ENCODE results near the gene TENT4A. TPM values are rescaled to one million over a fixed set of nuclear protein-coding genes. Genes with fewer than 3 reads are reported as not detected.

TENT4A gene
- total and polyA plus RNA-seq, 4 donors = 4.1 to 37.0 (median 23.0) TPM

DNA sequence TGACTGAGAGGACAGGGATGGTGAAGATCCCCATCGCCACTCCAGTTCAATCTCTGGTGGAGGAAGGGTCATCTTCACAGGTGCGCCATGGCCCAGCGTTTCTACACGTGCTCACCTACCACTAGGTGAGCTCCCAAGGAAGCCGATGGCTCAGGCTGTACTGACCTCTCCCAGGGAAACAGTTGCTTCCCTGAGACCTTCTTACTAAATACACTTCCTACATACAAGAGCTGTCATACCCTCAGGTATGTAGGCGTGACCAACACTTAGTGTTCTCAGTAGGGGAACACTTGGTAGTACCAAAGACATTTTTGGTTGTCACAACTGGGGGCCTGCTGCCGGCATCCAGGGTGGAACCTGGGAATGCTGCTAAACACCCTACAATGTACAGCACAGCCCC lies 75.2 kb downstream of the TENT4A start:
- no peaks in the 10 kb centered on the region for H3K9me3 ChIP-seq (ENCODE audit: control insufficient read depth, low read length)
- no peaks in the 10 kb centered on the region for H3K27me3 ChIP-seq (ENCODE audit: control insufficient read depth in 1 of 2, insufficient read depth in 2 of 2, low read length in 1 of 2)
- no peak overlapping the region for H3K27ac ChIP-seq (ENCODE audit: low read depth in 1 of 2, low read length in 2 of 2)
- DNase-seq = no peak
- intact Hi-C loops (cut with DNase I) = no loop called here
- WGBS, 2 donors = 82 to 99% methylated on average over 7 of the region's 7 CpGs
- no peaks in the 10 kb centered on the region for H3K4me1 ChIP-seq (ENCODE audit: control insufficient read depth in 1 of 2, insufficient read depth in 2 of 2, low read length in 2 of 2)
- H3K36me3 ChIP-seq (ENCODE audit: control insufficient read depth in 1 of 2, insufficient read depth in 2 of 2, low read length in 1 of 2) = no peaks in the 10 kb centered on the region
- no peak overlapping the region for H3K4me3 ChIP-seq (ENCODE audit: low read length in 2 of 2)
- ATAC-seq (ENCODE audit: low FRiP score) = no peak

DNA sequence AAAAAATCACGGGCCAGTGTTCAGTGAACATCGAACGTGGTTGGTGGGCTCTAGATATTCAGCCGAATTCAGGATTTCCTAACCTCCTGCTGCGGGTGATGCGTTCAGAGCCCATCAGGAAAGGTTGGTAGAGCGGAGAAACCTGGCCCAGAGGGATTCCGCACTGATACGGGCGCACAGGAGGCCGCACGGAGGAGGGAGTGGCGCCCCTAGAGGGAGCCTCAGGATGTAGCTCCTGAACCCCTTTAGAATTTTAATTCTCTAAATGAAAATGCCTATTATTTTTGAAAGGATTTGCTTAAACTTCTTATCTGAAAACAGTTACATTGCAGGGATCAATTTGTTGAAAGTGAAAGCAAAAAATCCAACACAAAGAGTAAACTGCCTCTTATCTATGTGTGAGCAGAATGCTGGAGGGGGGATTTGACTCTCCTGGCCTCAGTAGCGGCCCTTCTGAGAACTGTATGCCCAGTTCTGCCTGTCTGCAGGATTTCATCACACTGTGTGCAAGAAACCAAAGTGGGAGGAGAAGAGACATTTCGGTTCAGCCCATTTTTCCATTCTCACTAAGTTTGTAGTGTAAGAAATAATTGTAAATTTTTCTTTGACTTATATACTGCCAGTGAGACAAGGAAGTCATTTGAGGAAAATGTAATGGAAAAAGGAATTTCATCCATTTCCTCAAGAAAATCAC lies 75.9 kb downstream of the TENT4A start:
- no peak overlapping the region for H3K4me3 ChIP-seq (ENCODE audit: low read length in 2 of 2)
- WGBS, 2 donors = 82 to 89% methylated on average over 15 of the region's 15 CpGs
- no peaks in the 10 kb centered on the region for H3K4me1 ChIP-seq (ENCODE audit: control insufficient read depth in 1 of 2, insufficient read depth in 2 of 2, low read length in 2 of 2)
- H3K27me3 ChIP-seq (ENCODE audit: control insufficient read depth in 1 of 2, insufficient read depth in 2 of 2, low read length in 1 of 2) = no peaks in the 10 kb centered on the region
- no peak overlapping the region for H3K27ac ChIP-seq (ENCODE audit: low read depth in 1 of 2, low read length in 2 of 2)
- ATAC-seq (ENCODE audit: low FRiP score) (no peak), DNase-seq (no peak)
- intact Hi-C loops (cut with DNase I) = no loop called here
- H3K9me3 ChIP-seq (ENCODE audit: control insufficient read depth, low read length) = no peaks in the 10 kb centered on the region
- no peaks in the 10 kb centered on the region for H3K36me3 ChIP-seq (ENCODE audit: control insufficient read depth in 1 of 2, insufficient read depth in 2 of 2, low read length in 1 of 2)

- H3K27me3 ChIP-seq (ENCODE audit: control insufficient read depth in 1 of 2, insufficient read depth in 2 of 2, low read length in 1 of 2) = no peaks in the 10 kb centered on the region
- intact Hi-C loops (cut with DNase I) = no loop called here
- no peaks in the 10 kb centered on the region for H3K36me3 ChIP-seq (ENCODE audit: control insufficient read depth in 1 of 2, insufficient read depth in 2 of 2, low read length in 1 of 2)
- no peaks in the 10 kb centered on the region for H3K9me3 ChIP-seq (ENCODE audit: control insufficient read depth, low read length)
- DNase-seq (no peak), ATAC-seq (ENCODE audit: low FRiP score) (no peak)
- 84 to 92% methylated on average over 8 of the region's 8 CpGs for WGBS, 2 donors
- H3K4me1 ChIP-seq (ENCODE audit: control insufficient read depth in 1 of 2, insufficient read depth in 2 of 2, low read length in 2 of 2) = no peaks in the 10 kb centered on the region
- H3K27ac ChIP-seq (ENCODE audit: low read depth in 1 of 2, low read length in 2 of 2) = no peak overlapping the region
- no peak overlapping the region for H3K4me3 ChIP-seq (ENCODE audit: low read length in 2 of 2)
Measured at GRCh38 chr5:6790346-6790865, 77.2 kb downstream of the TENT4A start.

- Histone ChIP-seq H3K9me3 (ENCODE audit: control insufficient read depth, low read length) (no peaks in the 10 kb centered on the region), H3K27me3 (ENCODE audit: control insufficient read depth in 1 of 2, insufficient read depth in 2 of 2, low read length in 1 of 2) (no peaks in the 10 kb centered on the region), H3K4me3 (ENCODE audit: low read length in 2 of 2) (no peak overlapping the region), H3K36me3 (ENCODE audit: control insufficient read depth in 1 of 2, insufficient read depth in 2 of 2, low read length in 1 of 2) (no peaks in the 10 kb centered on the region), H3K4me1 (ENCODE audit: control insufficient read depth in 1 of 2, insufficient read depth in 2 of 2, low read length in 2 of 2) (no peaks in the 10 kb centered on the region), H3K27ac (ENCODE audit: low read depth in 1 of 2, low read length in 2 of 2) (no peak overlapping the region)
- ATAC-seq (ENCODE audit: low FRiP score) (no peak), DNase-seq (no peak)
- WGBS, 2 donors = 59 to 73% methylated on average over 10 of the region's 10 CpGs
- intact Hi-C loops (cut with DNase I) = no loop called here
Measured at GRCh38 chr5:6791031-6791430, 77.8 kb downstream of the TENT4A start.

DNA sequence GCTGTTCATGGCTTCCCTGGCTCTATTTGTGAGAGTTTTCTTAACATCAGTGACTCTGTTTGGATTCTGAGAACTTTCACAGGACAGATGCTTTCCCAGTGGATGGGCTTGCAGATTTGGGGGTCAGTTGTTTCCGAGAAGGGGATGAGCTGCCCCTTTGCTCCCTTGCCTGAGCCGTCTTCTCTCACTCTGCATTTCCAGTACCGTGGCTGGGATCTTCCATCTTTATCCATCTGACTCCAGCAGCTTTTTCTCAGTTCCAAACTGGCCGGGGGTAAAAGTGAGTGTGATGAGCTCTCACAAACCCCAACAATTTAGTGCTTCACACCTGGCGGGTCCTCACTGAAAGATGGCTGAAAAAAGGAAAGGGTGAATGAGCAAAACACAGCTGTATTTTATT lies 79.1 kb downstream of the TENT4A start:
- peaks cover 0 to 2% of the 10 kb centered on the region in 2 donors for H3K36me3 ChIP-seq (ENCODE audit: control insufficient read depth in 1 of 2, insufficient read depth in 2 of 2, low read length in 1 of 2)
- 85 to 90% methylated on average over 5 of the region's 5 CpGs for WGBS, 2 donors
- ATAC-seq (ENCODE audit: low FRiP score) (no peak), DNase-seq (no peak)
- no peaks in the 10 kb centered on the region for H3K9me3 ChIP-seq (ENCODE audit: control insufficient read depth, low read length)
- no peak overlapping the region for H3K27ac ChIP-seq (ENCODE audit: low read depth in 1 of 2, low read length in 2 of 2)
- intact Hi-C loops (cut with DNase I) = no loop called here
- no peaks in the 10 kb centered on the region for H3K4me1 ChIP-seq (ENCODE audit: control insufficient read depth in 1 of 2, insufficient read depth in 2 of 2, low read length in 2 of 2)
- peaks cover 0 to under 1% of the 10 kb centered on the region in 2 donors for H3K27me3 ChIP-seq (ENCODE audit: control insufficient read depth in 1 of 2, insufficient read depth in 2 of 2, low read length in 1 of 2)
- H3K4me3 ChIP-seq (ENCODE audit: low read length in 2 of 2) = no peak overlapping the region

GRCh38 chr5:6792911-6793471 lies 79.8 kb downstream of the TENT4A start:
- ATAC-seq (ENCODE audit: low FRiP score) = no peak
- no peak overlapping the region for H3K4me3 ChIP-seq (ENCODE audit: low read length in 2 of 2)
- no peaks in the 10 kb centered on the region for H3K9me3 ChIP-seq (ENCODE audit: control insufficient read depth, low read length)
- H3K27ac ChIP-seq (ENCODE audit: low read depth in 1 of 2, low read length in 2 of 2) = no peak overlapping the region
- intact Hi-C loops (cut with DNase I) = no loop called here
- peaks cover 0 to 1% of the 10 kb centered on the region in 2 donors for H3K27me3 ChIP-seq (ENCODE audit: control insufficient read depth in 1 of 2, insufficient read depth in 2 of 2, low read length in 1 of 2)
- DNase-seq = no peak
- no peaks in the 10 kb centered on the region for H3K4me1 ChIP-seq (ENCODE audit: control insufficient read depth in 1 of 2, insufficient read depth in 2 of 2, low read length in 2 of 2)
- 59 to 61% methylated on average over 14 of the region's 14 CpGs for WGBS, 2 donors
- H3K36me3 ChIP-seq (ENCODE audit: control insufficient read depth in 1 of 2, insufficient read depth in 2 of 2, low read length in 1 of 2) = peaks cover 0 to 2% of the 10 kb centered on the region in 2 donors

GRCh38 chr5:6801236-6801635 lies 88.0 kb downstream of the TENT4A start:
- no peaks in the 10 kb centered on the region for H3K9me3 ChIP-seq (ENCODE audit: control insufficient read depth, low read length)
- H3K36me3 ChIP-seq (ENCODE audit: control insufficient read depth in 1 of 2, insufficient read depth in 2 of 2, low read length in 1 of 2) = peaks cover 0 to 2% of the 10 kb centered on the region in 2 donors
- H3K4me3 ChIP-seq (ENCODE audit: low read length in 2 of 2) = no peak overlapping the region
- H3K4me1 ChIP-seq (ENCODE audit: control insufficient read depth in 1 of 2, insufficient read depth in 2 of 2, low read length in 2 of 2) = peaks cover 0 to 3% of the 10 kb centered on the region in 2 donors
- intact Hi-C loops (cut with DNase I) = no loop called here
- WGBS, 2 donors = 77 to 97% methylated on average over 5 of the region's 5 CpGs
- ATAC-seq (ENCODE audit: low FRiP score) (no peak), DNase-seq (no peak)
- no peak overlapping the region for H3K27ac ChIP-seq (ENCODE audit: low read depth in 1 of 2, low read length in 2 of 2)
- H3K27me3 ChIP-seq (ENCODE audit: control insufficient read depth in 1 of 2, insufficient read depth in 2 of 2, low read length in 1 of 2) = peaks cover 0 to 4% of the 10 kb centered on the region in 2 donors

DNA sequence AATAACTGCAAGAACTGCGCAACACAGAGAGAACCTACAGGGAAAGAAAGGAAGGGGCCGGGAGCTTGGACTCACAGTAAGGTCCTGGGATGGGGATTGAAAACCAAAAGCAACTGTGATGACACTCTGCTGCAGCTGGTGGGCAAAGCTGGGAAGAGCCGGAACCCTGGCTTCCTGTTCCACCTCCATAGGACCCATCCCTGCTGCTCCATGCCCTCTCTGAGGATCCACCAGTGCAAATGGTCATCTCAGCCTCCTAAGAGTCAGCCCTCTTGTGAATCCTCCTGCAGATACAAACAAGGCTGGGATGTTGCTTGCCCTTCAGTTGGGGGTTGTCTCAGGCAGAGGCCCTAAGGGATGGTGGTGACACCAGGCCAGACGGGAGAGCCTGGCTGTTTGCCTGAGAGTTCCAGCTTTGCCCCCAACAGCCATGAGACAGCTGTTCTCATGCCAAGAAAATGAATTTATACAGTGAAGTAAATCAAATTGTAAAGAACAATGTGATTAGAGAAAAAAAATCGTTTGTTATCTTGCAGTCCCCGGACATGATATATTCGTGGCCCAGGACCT lies 90.8 kb downstream of the TENT4A start:
- no peak overlapping the region for H3K27ac ChIP-seq (ENCODE audit: low read depth in 1 of 2, low read length in 2 of 2)
- DNase-seq = no peak
- peaks cover 0 to 3% of the 10 kb centered on the region in 2 donors for H3K4me1 ChIP-seq (ENCODE audit: control insufficient read depth in 1 of 2, insufficient read depth in 2 of 2, low read length in 2 of 2)
- intact Hi-C loops (cut with DNase I) = no loop called here
- ATAC-seq (ENCODE audit: low FRiP score) = peak; percentile 19
- H3K4me3 ChIP-seq (ENCODE audit: low read length in 2 of 2) = no peak overlapping the region
- 49% methylated on average over 7 of the region's 7 CpGs for WGBS, 2 donors
- no peaks in the 10 kb centered on the region for H3K36me3 ChIP-seq (ENCODE audit: control insufficient read depth in 1 of 2, insufficient read depth in 2 of 2, low read length in 1 of 2)
- no peaks in the 10 kb centered on the region for H3K9me3 ChIP-seq (ENCODE audit: control insufficient read depth, low read length)
- peaks cover 0 to 2% of the 10 kb centered on the region in 2 donors for H3K27me3 ChIP-seq (ENCODE audit: control insufficient read depth in 1 of 2, insufficient read depth in 2 of 2, low read length in 1 of 2)

Data from aorta (tissue), 5 donors.